ENCODE results near the gene CWC15.
"Not testable (repeated sequence)": the region's sequence is repeated elsewhere in the genome, so short reads cannot be mapped to it uniquely, and the experiment has no call there.

The CWC15 gene

GRCh38 chr11:94948070-94948617, 25.2 kb downstream of the CWC15 start:
- Histone ChIP-seq H3K9me3 (ENCODE audit: control insufficient read depth, low read depth, low read length) (no peaks in the 10 kb centered on the region), H3K4me1 (ENCODE audit: control insufficient read depth, low read depth, low read length) (no peaks in the 10 kb centered on the region), H3K36me3 (ENCODE audit: control insufficient read depth, low read depth, low read length) (no peaks in the 10 kb centered on the region), H3K9ac (ENCODE audit: low read length) (no peak overlapping the region), H3K27ac (ENCODE audit: low read length) (no peak overlapping the region), H3K27me3 (ENCODE audit: control insufficient read depth, insufficient read depth, low read length) (no peaks in the 10 kb centered on the region), H3K4me3 (ENCODE audit: low read length) (no peak overlapping the region)

- Histone ChIP-seq H3K4me1 (ENCODE audit: control insufficient read depth, low read depth, low read length) (no peaks in the 10 kb centered on the region), H3K27ac (ENCODE audit: low read length) (no peak overlapping the region), H3K4me3 (ENCODE audit: low read length) (no peak overlapping the region), H3K27me3 (ENCODE audit: control insufficient read depth, insufficient read depth, low read length) (no peaks in the 10 kb centered on the region), H3K9me3 (ENCODE audit: control insufficient read depth, low read depth, low read length) (no peaks in the 10 kb centered on the region), H3K9ac (ENCODE audit: low read length) (no peak overlapping the region), H3K36me3 (ENCODE audit: control insufficient read depth, low read depth, low read length) (no peaks in the 10 kb centered on the region)
Observed at GRCh38 chr11:94946812-94947211, 26.5 kb downstream of the CWC15 start.

DNA sequence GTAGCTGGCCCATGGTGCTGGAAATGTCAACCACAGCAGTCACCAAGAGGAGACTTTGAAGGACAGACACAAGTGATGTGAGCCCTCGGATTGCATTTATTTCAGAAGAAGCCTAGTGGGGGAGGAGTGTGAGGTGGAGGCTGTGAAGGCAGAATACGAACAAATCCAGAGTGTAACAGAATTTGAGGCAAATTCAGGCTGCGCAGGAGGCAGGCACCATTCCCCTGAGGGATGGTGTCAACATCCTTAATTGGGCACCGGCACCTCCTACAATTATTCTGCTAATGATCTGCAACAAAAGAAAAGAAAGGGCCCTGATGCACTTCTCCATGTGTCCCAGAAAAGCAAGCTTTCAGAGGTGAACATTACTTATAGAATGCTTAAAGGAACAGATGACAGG, 32.2 kb downstream of the CWC15 start:
- Histone ChIP-seq H3K9me3 (ENCODE audit: control insufficient read depth, low read depth, low read length) (no peaks in the 10 kb centered on the region), H3K27me3 (ENCODE audit: control insufficient read depth, insufficient read depth, low read length) (no peaks in the 10 kb centered on the region), H3K4me1 (ENCODE audit: control insufficient read depth, low read depth, low read length) (peaks cover 7% of the 10 kb centered on the region), H3K4me3 (ENCODE audit: low read length) (no peak overlapping the region), H3K9ac (ENCODE audit: low read length) (no peak overlapping the region), H3K36me3 (ENCODE audit: control insufficient read depth, low read depth, low read length) (no peaks in the 10 kb centered on the region), H3K27ac (ENCODE audit: low read length) (no peak overlapping the region)

DNA sequence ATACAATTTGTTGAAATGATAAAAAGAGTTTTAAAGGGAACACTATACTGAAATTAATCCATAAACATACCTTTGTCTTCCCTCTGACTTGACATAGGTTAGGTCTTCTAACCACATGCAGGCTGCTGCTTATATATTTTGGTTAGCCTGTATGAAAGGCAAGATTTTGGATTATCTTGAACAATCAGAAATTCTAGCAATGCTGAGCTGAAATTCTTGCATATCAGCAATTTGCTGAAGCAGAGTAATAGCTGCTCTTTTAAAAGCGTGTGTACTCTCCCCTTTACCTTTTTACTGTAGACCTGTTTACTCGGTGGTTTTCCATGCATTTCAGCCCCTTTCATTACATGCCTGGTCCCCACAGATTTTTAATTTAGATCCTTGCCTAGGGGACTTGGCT, 34.0 kb downstream of the CWC15 start:
- Histone ChIP-seq H3K9ac (ENCODE audit: low read length) (no peak overlapping the region), H3K4me3 (ENCODE audit: low read length) (no peak overlapping the region), H3K9me3 (ENCODE audit: control insufficient read depth, low read depth, low read length) (no peaks in the 10 kb centered on the region), H3K27ac (ENCODE audit: low read length) (no peak overlapping the region), H3K27me3 (ENCODE audit: control insufficient read depth, insufficient read depth, low read length) (no peaks in the 10 kb centered on the region), H3K36me3 (ENCODE audit: control insufficient read depth, low read depth, low read length) (no peaks in the 10 kb centered on the region), H3K4me1 (ENCODE audit: control insufficient read depth, low read depth, low read length) (peaks cover 18% of the 10 kb centered on the region)

GRCh38 chr11:94938095-94939055, 35.0 kb downstream of the CWC15 start:
- H3K4me3 ChIP-seq (ENCODE audit: low read length): no peak overlapping the region
- H3K36me3 ChIP-seq (ENCODE audit: control insufficient read depth, low read depth, low read length): no peaks in the 10 kb centered on the region
- no peaks in the 10 kb centered on the region for H3K9me3 ChIP-seq (ENCODE audit: control insufficient read depth, low read depth, low read length)
- H3K27me3 ChIP-seq (ENCODE audit: control insufficient read depth, insufficient read depth, low read length): no peaks in the 10 kb centered on the region
- H3K4me1 ChIP-seq (ENCODE audit: control insufficient read depth, low read depth, low read length): peaks cover 28% of the 10 kb centered on the region
- no peak overlapping the region for H3K27ac ChIP-seq (ENCODE audit: low read length)
- H3K9ac ChIP-seq (ENCODE audit: low read length): no peak overlapping the region

GRCh38 chr11:94934846-94935245, 38.5 kb downstream of the CWC15 start:
- H3K9ac ChIP-seq (ENCODE audit: low read length): no peak overlapping the region
- H3K27ac ChIP-seq (ENCODE audit: low read length): no peak overlapping the region

DNA sequence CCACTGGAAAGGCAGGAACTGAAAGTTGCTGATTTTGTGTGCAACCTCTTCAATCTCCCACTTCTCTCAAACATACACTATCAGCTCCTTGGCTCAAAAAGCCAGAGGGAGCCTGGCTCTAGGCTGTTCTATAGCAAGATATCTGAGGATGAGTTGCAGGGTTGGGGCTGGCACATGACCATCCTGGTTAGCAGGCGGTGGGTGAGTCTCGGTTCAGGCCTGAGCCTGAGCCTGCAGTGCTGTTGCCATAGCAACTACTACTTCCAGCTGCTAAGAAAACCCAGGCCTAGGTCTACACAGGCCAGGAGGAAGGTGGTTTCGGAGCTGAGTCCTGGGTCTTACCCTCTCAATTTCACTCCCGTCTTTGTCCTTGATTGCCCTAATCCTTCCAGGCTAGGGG, 39.0 kb downstream of the CWC15 start:
- Histone ChIP-seq H3K9me3 (ENCODE audit: control insufficient read depth, low read depth, low read length) (no peaks in the 10 kb centered on the region), H3K36me3 (ENCODE audit: control insufficient read depth, low read depth, low read length) (no peaks in the 10 kb centered on the region), H3K4me1 (ENCODE audit: control insufficient read depth, low read depth, low read length) (peaks cover 25% of the 10 kb centered on the region), H3K27ac (ENCODE audit: low read length) (no peak overlapping the region), H3K4me3 (ENCODE audit: low read length) (no peak overlapping the region), H3K9ac (ENCODE audit: low read length) (no peak overlapping the region), H3K27me3 (ENCODE audit: control insufficient read depth, insufficient read depth, low read length) (no peaks in the 10 kb centered on the region)

More at GRCh38 chr11:94934846-94935245, 38.5 kb downstream of the CWC15 start:
- H3K27me3 ChIP-seq (ENCODE audit: control insufficient read depth, insufficient read depth, low read length): no peaks in the 10 kb centered on the region
- H3K4me1 ChIP-seq (ENCODE audit: control insufficient read depth, low read depth, low read length): peaks cover 25% of the 10 kb centered on the region
- no peaks in the 10 kb centered on the region for H3K36me3 ChIP-seq (ENCODE audit: control insufficient read depth, low read depth, low read length)
- H3K9me3 ChIP-seq (ENCODE audit: control insufficient read depth, low read depth, low read length): no peaks in the 10 kb centered on the region
- H3K4me3 ChIP-seq (ENCODE audit: low read length): no peak overlapping the region

GRCh38 chr11:94933223-94934130, 39.9 kb downstream of the CWC15 start:
- no peak overlapping the region for H3K9ac ChIP-seq (ENCODE audit: low read length)

GRCh38 chr11:94932503-94932902, 40.9 kb downstream of the CWC15 start:
- no peak overlapping the region for H3K9ac ChIP-seq (ENCODE audit: low read length)
- no peak overlapping the region for H3K4me3 ChIP-seq (ENCODE audit: low read length)
- no peaks in the 10 kb centered on the region for H3K36me3 ChIP-seq (ENCODE audit: control insufficient read depth, low read depth, low read length)
- H3K4me1 ChIP-seq (ENCODE audit: control insufficient read depth, low read depth, low read length): peaks cover 25% of the 10 kb centered on the region
- H3K27ac ChIP-seq (ENCODE audit: low read length): no peak overlapping the region
- H3K27me3 ChIP-seq (ENCODE audit: control insufficient read depth, insufficient read depth, low read length): no peaks in the 10 kb centered on the region
- no peaks in the 10 kb centered on the region for H3K9me3 ChIP-seq (ENCODE audit: control insufficient read depth, low read depth, low read length)

More at GRCh38 chr11:94933223-94934130, 39.9 kb downstream of the CWC15 start:
- H3K27ac ChIP-seq (ENCODE audit: low read length): no peak overlapping the region
- H3K9me3 ChIP-seq (ENCODE audit: control insufficient read depth, low read depth, low read length): no peaks in the 10 kb centered on the region
- H3K27me3 ChIP-seq (ENCODE audit: control insufficient read depth, insufficient read depth, low read length): no peaks in the 10 kb centered on the region
- no peaks in the 10 kb centered on the region for H3K36me3 ChIP-seq (ENCODE audit: control insufficient read depth, low read depth, low read length)
- peak overlapping the region; percentile 13 for H3K4me3 ChIP-seq (ENCODE audit: low read length)
- peaks cover 25% of the 10 kb centered on the region for H3K4me1 ChIP-seq (ENCODE audit: control insufficient read depth, low read depth, low read length)

- H3K4me1 ChIP-seq (ENCODE audit: control insufficient read depth, low read depth, low read length): peaks cover 25% of the 10 kb centered on the region
- not testable (repeated sequence) for H3K27ac ChIP-seq (ENCODE audit: low read length); H3K9me3 ChIP-seq (ENCODE audit: control insufficient read depth, low read depth, low read length); H3K27me3 ChIP-seq (ENCODE audit: control insufficient read depth, insufficient read depth, low read length); H3K4me3 ChIP-seq (ENCODE audit: low read length); H3K36me3 ChIP-seq (ENCODE audit: control insufficient read depth, low read depth, low read length); H3K9ac ChIP-seq (ENCODE audit: low read length)
Observed at GRCh38 chr11:94932072-94932471, 41.3 kb downstream of the CWC15 start.
